GM12875 (cell line): Measurements from ENCODE around the gene DHX38.

Experiments
- H3K4me3 ChIP-seq: one replicate; pipeline ENCODE4 v1.5.1; 2011; ENCODE audit warnings: low read depth, low read length, control low read depth
- CTCF ChIP-seq: IDR thresholded peaks from 2 replicates; pipeline ENCODE4 v1.5.1; 2011; ENCODE audit warnings: low read depth, mild to moderate bottlenecking, control low read depth, inconsistent platforms, low read length, moderate library complexity, borderline replicate concordance; ENCODE audit not compliant: insufficient read depth

Gene DHX38

DNA sequence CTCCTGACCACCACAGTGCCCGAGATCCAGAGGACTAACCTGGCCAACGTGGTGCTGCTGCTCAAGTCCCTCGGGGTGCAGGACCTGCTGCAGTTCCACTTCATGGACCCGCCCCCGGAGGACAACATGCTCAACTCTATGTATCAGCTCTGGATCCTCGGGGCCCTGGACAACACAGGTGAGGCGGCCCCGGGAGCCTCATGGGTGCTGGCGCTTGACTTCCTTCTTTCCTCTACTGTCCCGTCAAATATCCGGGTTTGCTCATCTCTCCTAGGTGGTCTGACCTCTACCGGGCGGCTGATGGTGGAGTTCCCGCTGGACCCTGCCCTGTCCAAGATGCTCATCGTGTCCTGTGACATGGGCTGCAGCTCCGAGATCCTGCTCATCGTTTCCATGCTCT lies 13.7 kb downstream of the DHX38 start:
- no peak for TF ChIP-seq CTCF
- H3K4me3 ChIP-seq: no peak overlapping the region

DNA sequence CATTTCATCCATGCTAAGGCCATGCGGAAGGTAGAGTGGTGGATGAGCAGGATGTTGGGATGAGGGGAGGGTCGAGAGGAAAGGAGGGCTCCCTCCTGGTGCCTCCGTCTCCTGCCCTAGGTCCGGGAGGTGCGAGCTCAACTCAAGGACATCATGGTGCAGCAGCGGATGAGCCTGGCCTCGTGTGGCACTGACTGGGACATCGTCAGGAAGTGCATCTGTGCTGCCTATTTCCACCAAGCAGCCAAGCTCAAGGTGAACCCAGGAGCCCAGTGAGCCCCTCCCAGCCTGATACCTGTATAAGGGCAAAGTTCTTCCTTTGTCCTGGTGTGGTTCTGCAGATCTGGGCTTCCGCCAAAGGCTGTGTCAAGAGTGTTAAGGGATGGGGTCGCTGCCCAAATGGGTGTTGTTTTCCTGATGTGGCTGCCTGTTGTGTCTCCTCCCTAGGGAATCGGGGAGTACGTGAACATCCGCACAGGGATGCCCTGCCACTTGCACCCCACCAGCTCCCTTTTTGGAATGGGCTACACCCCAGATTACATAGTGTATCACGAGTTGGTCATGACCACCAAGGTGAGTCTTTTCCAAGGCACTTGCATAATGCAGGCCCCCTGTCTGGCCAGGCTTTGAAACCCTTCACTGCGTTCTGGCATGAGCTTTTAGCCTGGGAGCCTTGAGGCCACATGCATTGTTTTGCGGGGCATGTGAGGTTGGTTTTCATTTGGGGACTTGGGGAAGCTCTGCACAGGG lies 14.9 kb downstream of the DHX38 start:
- no peak overlapping the region for H3K4me3 ChIP-seq

GRCh38 chr16:72109300-72109699 lies 15.7 kb downstream of the DHX38 start:
- TF ChIP-seq CTCF: no peak
- H3K4me3 ChIP-seq: no peak overlapping the region

More for the DNA sequence above, 14.9 kb downstream of the DHX38 start:
- TF ChIP-seq CTCF: no peak

DNA sequence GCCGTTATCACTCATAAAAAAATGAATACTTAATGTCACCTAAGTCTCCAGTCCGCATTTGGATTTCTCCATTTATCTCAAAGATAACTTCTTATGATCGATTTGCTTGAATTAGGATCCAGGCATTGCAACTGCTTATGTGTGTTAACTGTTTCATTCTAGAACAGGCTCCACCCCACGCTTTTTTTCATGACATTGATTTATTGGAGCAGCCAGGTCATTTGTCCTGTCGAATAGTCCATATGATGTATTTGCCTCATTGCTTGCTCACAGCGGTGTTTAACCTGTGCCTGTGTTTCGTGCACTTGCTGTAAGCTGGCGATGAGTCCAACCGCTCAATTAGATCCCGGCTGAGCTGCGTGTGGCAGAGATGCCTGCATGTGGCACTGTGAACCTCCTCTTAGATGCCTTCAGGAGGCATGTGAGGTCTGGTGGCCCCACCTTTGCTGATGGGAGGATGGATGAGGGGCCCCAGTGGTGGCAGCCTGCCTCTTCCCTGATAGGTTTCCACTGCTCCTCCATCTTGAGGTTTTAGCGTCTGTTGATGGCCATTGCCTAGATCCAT lies 16.4 kb downstream of the DHX38 start:
- TF ChIP-seq CTCF: no peak
- no peak overlapping the region for H3K4me3 ChIP-seq

DNA sequence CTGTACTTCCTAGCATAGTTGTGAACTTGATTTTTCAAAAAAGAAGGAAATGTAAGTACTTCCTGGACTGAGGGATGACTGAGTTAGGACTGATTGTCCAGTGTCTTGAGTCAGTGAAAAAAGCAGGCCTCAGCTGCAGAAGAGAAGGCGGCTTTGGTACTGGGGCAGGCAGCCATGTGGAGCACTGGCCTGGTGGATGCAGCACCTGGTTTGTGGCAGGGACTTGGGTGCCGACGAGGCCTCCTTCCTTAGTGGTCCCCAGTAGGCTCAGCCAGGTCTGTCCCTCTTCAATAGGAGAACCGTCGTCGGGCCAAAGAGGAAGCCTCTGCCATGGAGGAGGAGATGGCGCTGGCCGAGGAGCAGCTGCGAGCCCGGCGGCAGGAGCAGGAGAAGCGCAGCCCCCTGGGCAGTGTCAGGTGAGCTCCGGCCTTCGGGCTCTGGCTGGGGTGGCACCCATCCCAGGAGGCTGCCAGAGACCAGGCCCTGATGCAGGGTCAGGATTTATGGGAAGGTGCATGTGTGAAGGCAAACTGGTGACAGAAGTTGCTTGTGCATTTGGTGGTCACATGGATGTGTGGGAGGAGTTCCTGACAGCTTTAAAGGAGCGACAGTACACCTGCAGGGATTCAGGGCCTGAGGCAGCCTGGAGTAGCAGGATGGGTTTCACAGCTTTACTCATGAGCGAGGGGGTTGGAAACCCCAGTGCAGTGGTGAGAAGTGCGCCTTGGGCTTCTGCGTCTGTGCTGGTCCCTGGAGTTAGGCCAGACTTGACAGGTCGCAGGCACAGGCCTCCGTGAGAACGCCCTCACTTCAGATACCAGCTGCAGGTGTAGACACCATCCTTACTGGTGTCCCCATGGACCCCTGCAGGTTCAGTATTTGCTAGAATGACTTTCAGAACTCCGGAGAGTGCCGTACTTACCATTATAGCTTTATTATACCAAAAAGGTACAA lies 17.3 kb downstream of the DHX38 start:
- no peak for TF ChIP-seq CTCF
- H3K4me3 ChIP-seq: no peak overlapping the region

- no peak for TF ChIP-seq CTCF
- H3K4me3 ChIP-seq: no peak overlapping the region
These were observed 18.2 kb downstream of the DHX38 start for GRCh38 chr16:72111657-72112451.
